TTC549 (cell line): ENCODE measurements around the gene NCOA6.
A peak's percentile ranks its signal among the peaks of the same experiment; 100 is the strongest.

Experiments
- FAIRE-seq: peaks from 2 replicates; lab custom pipeline; 2012; peaks lifted over from hg19 to GRCh38; lab: Jason Lieb, UNC

The NCOA6 gene

GRCh38 chr20:34825530-34826362 is at the start of gene NCOA6:
NCOA6 (minus strand) TSS chr20:34825651; CDS start chr20:34782355, 43,296 bp downstream.
- no peak for FAIRE-seq

GRCh38 chr20:34874094-34874654 is 48.7 kb upstream of the NCOA6 start:
- FAIRE-seq, result no peak

GRCh38 chr20:34873583-34874093 is 48.2 kb upstream of the NCOA6 start:
- FAIRE-seq, result no peak

GRCh38 chr20:34872622-34873224 is 47.3 kb upstream of the NCOA6 start, which contains the start of gene GGT7:
GGT7 (minus strand) TSS chr20:34872856; CDS start chr20:34872815, 41 bp downstream.
- no peak for FAIRE-seq

- FAIRE-seq, result no peak
Observed at GRCh38 chr20:34871966-34872621, 46.6 kb upstream of the NCOA6 start.

- no peak for FAIRE-seq
Observed at GRCh38 chr20:34871320-34871926, 46.0 kb upstream of the NCOA6 start.

GRCh38 chr20:34864216-34864615 is 38.8 kb upstream of the NCOA6 start:
- no peak for FAIRE-seq

- no peak for FAIRE-seq
Observed at GRCh38 chr20:34863421-34863965, 38.0 kb upstream of the NCOA6 start.

- FAIRE-seq, result no peak
Observed at GRCh38 chr20:34862724-34863123, 37.3 kb upstream of the NCOA6 start.

- no peak for FAIRE-seq
Observed at GRCh38 chr20:34861386-34862084, 36.1 kb upstream of the NCOA6 start.

- FAIRE-seq, result no peak
Observed at GRCh38 chr20:34859826-34860545, 34.5 kb upstream of the NCOA6 start.

- FAIRE-seq, result no peak
Observed at GRCh38 chr20:34859367-34859766, 33.9 kb upstream of the NCOA6 start.

- no peak for FAIRE-seq
Observed at GRCh38 chr20:34852298-34852697, 26.8 kb upstream of the NCOA6 start.

- no peak for FAIRE-seq
Observed at GRCh38 chr20:34850969-34851368, 25.5 kb upstream of the NCOA6 start.

GRCh38 chr20:34849778-34850177 is 24.3 kb upstream of the NCOA6 start:
- FAIRE-seq, result no peak

- FAIRE-seq, result no peak
Observed at GRCh38 chr20:34848597-34848996, 23.1 kb upstream of the NCOA6 start.

GRCh38 chr20:34843421-34843820 is 18.0 kb upstream of the NCOA6 start:
- FAIRE-seq, result no peak

GRCh38 chr20:34842143-34842542 is 16.7 kb upstream of the NCOA6 start:
- FAIRE-seq, result no peak

- FAIRE-seq, result peak; percentile 70
Observed at GRCh38 chr20:34834459-34834893, 9.0 kb upstream of the NCOA6 start.

- no peak for FAIRE-seq
Observed at GRCh38 chr20:34831936-34832335, 6.5 kb upstream of the NCOA6 start.
